Inflammatory macrophage treated with lipopolysaccharide for 1 hour (primary cell): ENCODE results near the gene SNAP25.

Experiments used
- DNase-seq, 2 donors: peaks; one replicate each; pipeline ENCODE4 v3.0.0-alpha.2; 2020 to 2022

SNAP25 gene

DNA sequence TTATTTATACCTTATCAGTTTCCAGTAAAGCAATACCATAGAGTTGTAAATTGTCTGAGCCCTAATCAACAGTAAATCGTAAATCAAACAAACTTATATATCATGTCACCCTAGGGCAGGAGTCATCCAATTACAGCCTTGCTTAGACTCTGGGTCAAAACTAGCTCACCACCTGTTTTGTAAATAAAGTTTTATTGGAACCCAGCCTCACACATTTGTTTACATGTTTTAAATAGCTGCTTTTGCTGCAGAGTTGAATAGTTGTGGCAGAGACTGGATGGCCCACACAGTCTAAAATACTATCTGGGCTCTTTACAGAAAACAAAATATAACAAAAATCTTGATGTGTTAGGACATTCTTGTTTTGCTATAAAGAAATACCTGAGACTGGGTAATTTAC, 121.0 kb downstream of the SNAP25 start:
- DNase-seq, result no peak

DNA sequence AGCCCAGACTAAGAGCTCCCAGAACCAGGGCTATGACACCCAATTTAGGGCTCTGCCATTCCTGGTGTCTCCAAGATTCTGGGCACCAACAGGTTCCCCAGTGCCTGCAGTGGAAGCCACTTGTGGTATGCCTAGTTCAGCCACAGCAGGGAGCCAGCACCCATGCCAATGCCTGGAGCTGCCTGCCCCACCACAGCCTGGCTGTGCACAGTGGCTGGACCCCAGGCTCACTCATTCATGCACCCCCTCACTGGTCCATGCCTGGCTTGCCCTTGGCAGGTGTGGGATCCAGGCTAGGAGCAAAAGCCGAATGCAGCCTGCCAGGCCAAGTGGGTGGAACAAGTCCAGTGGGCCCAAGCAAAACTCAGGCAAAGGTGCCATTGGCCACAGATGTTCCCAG, 123.5 kb downstream of the SNAP25 start:
- DNase-seq, result no peak

DNA sequence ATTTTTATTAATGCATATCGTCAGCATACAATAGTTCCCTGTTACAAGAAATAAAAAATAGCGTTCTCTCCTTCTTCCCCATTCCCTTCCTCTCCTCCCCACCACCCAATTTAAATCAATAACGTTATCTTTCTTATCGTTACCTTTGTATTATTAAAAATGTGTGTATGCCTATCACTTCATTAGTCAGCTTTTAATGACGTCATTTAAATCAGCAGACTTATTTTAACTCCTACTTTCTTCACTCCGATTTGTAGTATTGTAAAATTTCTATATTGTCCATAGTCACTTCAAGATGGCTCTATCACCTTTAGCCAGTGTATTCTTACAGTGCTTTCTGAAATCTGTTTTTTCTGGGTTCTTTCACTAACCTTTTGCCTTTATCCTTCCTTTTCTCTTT, 126.3 kb downstream of the SNAP25 start:
- DNase-seq, result no peak

DNA sequence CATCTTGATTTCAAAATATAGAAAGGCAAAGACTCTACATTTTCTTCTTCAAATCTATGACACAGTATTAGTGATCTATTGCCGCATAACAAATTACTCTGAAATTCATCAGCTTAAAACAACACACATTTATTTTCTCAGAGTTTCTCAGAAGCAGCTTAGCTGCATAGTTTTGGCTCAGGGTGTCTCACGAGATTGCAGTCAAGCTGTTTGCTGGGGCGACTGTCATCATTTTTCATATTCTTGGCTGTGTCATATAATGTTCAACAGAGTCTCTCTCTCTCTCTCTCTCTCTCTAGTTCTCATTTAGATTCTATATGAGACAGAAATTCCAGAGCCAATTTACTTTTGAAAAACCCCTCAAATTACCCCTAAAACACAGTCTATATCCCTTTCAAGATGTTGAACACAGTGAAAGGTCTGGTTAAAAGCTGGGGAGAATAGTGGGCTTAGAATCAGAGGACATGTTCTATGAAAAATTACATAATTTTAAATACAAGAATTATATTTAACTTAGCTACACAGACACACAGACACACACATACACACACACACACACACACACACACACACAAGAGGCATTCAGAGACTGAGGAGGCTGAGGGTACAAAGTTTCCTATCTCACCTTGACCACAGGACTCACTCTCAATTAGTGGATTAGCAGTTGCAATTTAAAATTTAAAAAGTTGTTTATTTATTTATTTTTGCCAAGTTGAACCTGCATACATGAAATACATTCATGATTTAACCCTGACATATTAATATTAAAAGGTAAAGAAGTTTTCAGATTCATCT, 128.7 kb downstream of the SNAP25 start:
- DNase-seq, result no peak

DNA sequence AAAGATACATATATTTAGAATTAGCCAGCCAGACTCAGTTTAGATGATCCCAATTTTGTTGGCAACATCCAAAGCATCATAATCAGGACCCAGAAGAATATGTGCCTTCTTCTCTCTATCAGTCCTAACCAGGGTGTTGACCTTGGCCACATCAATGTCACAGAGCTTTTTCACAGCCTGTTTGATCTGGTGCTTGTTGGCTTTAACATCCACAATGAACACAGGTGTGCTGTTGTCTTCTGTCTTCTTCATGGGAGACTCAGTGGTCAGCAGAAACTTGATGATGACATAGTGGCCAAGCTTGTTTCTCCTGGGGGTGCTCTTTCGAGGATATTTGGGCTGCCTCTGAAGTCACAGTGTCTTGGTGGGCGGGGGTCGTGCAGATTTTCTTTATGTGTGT, 130.5 kb downstream of the SNAP25 start:
- no peak for DNase-seq

DNA sequence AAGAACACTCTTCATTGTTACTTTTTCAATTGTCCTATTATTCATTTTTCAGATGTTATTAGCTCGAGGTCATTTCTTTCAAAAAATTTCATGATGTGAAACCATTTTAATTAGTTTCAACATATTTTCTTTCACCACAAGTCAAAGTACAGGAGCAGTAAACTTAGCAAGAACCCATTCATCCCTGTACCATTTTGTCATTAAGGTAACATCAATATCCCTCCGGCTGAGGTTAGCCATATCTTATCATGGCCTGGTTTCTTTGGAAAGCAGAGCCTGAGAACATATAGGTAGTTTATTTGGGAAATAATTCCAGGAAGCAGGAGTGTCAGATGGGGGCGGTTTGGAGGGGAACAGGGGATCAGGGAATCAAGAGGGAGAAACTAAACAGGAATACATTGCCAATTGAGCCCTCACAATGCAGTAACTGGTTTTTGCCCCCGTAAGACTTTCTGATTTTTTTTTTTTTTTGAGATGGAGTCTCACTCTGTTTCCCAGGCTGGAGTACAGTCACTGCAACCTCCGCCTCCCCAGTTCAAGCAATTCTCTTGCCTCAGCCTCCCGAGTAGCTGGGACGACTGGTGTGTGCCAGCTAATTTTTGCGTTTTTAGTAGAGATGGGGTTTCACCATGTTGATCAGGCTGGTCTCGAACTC, 131.7 kb downstream of the SNAP25 start:
- no peak for DNase-seq

DNA sequence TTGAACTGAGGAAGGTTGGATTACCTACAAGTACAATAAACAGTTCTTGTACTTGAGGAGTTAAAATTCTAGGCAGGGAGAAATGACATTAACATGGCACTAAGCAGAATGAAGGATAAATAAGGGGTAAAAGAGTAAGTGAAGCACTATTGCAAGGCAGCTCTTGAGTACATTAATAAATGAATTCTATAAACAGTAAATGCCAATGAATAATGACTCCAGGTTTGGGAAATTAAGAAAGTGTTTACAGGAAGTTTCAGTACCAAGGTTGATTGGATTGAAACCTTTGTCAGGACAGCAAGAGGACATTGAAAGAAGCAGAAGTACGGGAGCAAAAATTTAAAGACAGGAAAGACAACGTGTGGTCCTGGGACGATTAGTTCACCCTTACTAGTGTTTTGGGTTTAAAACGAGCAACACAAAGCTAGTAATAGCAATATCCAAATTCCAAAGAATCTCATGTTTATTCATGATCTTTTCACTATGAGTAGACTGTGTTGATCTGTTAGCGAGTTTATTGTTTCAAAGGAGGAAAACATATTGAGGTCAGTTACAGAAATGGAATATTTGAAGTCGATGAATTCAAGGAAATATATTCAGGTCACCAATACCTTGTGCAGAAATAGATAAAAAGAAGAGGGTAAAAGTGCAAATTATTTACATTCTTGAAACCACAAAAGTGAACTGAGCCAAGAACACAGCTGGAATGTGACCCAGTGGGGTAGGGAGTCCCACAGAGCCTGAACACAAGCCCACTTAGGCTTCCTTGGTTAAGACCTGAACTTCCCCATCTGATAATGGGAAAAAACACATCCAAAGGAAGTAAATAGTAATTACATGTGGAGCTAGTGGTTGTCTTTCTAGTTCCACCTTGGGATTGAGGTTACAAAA, 134.5 kb downstream of the SNAP25 start:
- DNase-seq, result no peak

DNA sequence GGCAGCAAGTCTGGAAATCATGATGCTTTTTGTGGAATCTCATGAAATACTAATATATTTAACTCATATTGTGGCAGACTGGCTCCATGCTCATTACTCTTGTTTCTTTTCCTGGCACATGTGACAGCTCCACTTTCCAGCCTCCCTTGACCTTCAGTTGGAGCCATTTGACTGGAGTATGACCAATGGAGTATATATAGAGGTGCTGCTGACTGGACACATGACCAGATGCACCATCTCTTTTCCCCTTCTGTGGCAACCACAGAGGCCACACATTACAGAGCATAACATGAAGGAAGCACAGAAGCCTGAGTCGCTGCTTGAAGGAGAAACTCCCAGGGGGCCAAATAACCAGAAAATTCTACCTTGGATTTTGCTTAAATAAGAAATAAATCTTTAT, 138.0 kb downstream of the SNAP25 start:
- DNase-seq, result no peak
